IMR-90 (cell line): ENCODE data around the gene ECT2. TPM values are rescaled to one million over a fixed set of nuclear protein-coding genes. Genes with fewer than 3 reads are reported as not detected.

Source experiments
- ATAC-seq: fragments of 200-7000 bp; cut with Tn5 transposase; 2 replicates; pipeline ENCODE4 v1.9.1; 2020; ENCODE audit warnings: low read depth, mild to moderate bottlenecking, moderate library complexity
- BruUV-seq: library from RNA; stranded (reverse); fragments of 400-500 nt; replicated peaks from 2 replicates; lab custom pipeline; 2021; lab: Mats Ljungman, UMichigan
- CTCF ChIA-PET: fragments of 300-600 bp; formaldehyde crosslinking; extraction: SDS; loops from one replicate; lab custom pipeline; 2021; ENCODE audit warnings: antibody characterized with exemption; lab: Yijun Ruan, JAX
- POLR2A ChIA-PET: fragments of 300-600 bp; sonication (Branson Sonifier 250); formaldehyde crosslinking; loops from one replicate; lab custom pipeline; 2022; ENCODE audit warnings: antibody characterized with exemption; ENCODE audit not compliant: unreplicated experiment; lab: Charles Lee
- DNase-seq: peaks from one replicate; pipeline ENCODE4 v3.0.0; 2013
- H2AFZ ChIP-seq: replicated peaks from 2 replicates; pipeline ENCODE3; 2013; ENCODE audit warnings: low read length, mild to moderate bottlenecking; ENCODE audit not compliant: poor library complexity
- H2AK5ac ChIP-seq: 2 replicates; pipeline ENCODE4 v1.6.1; 2013; ENCODE audit warnings: low read depth, low read length, inconsistent platforms
- H2AK9ac ChIP-seq: replicated peaks from 2 replicates; pipeline ENCODE3; 2013; ENCODE audit warnings: mild to moderate bottlenecking, low read depth, low read length, moderate library complexity; ENCODE audit not compliant: poor library complexity
- H2BK120ac ChIP-seq: 2 replicates; pipeline ENCODE4 v1.6.1; 2013; ENCODE audit warnings: low read depth, low read length, inconsistent platforms
- H2BK15ac ChIP-seq: 3 replicates; pipeline ENCODE4 v1.6.1; 2013; ENCODE audit warnings: low read depth, low read length, inconsistent platforms
- H2BK20ac ChIP-seq: 2 replicates; pipeline ENCODE4 v1.6.1; 2013; ENCODE audit warnings: low read depth, mild to moderate bottlenecking, inconsistent platforms, low read length, moderate library complexity
- H2BK5ac ChIP-seq: 2 replicates; pipeline ENCODE4 v1.6.1; 2013; ENCODE audit warnings: mild to moderate bottlenecking, low read depth, low read length, inconsistent platforms; ENCODE audit not compliant: poor library complexity, severe bottlenecking
- H3K14ac ChIP-seq: replicated peaks from 2 replicates; pipeline ENCODE4 v1.6.1; 2013; ENCODE audit warnings: low read depth, low read length, inconsistent platforms
- H3K18ac ChIP-seq: 2 replicates; pipeline ENCODE4 v1.6.1; 2013; ENCODE audit warnings: low read depth, low read length, control low read depth
- H3K23ac ChIP-seq: 2 replicates; pipeline ENCODE4 v1.6.1; 2013; ENCODE audit warnings: low read depth, low read length, inconsistent platforms
- H3K27ac ChIP-seq: 2 replicates; pipeline ENCODE4 v1.5.1; 2013; ENCODE audit warnings: mild to moderate bottlenecking, control low read depth, low read length; ENCODE audit not compliant: insufficient read depth
- H3K27me3 ChIP-seq: 2 replicates; pipeline ENCODE4 v1.6.1; 2013; ENCODE audit warnings: low read length; ENCODE audit not compliant: control insufficient read depth, insufficient read depth
- H3K36me3 ChIP-seq: 2 replicates; pipeline ENCODE4 v1.6.1; 2013; ENCODE audit warnings: low read length, mixed read lengths; ENCODE audit not compliant: control insufficient read depth, insufficient read depth
- H3K4ac ChIP-seq: 2 replicates; pipeline ENCODE4 v1.6.1; 2013; ENCODE audit warnings: low read depth, low read length, inconsistent platforms
- H3K4me1 ChIP-seq: 2 replicates; pipeline ENCODE4 v1.6.1; 2013; ENCODE audit warnings: low read length, mixed read lengths; ENCODE audit not compliant: control insufficient read depth, insufficient read depth
- H3K4me2 ChIP-seq: 2 replicates; pipeline ENCODE4 v1.6.1; 2013; ENCODE audit warnings: low read depth, mild to moderate bottlenecking, control low read depth, low read length, moderate library complexity
- H3K4me3 ChIP-seq: 2 replicates; pipeline ENCODE4 v1.5.1; 2013; ENCODE audit warnings: low read depth, mild to moderate bottlenecking, control low read depth, low read length, moderate library complexity; ENCODE audit not compliant: insufficient read depth
- H3K56ac ChIP-seq: 2 replicates; pipeline ENCODE4 v1.6.1; 2013; ENCODE audit warnings: low read length, inconsistent platforms; ENCODE audit not compliant: insufficient read depth; ENCODE audit errors: extremely low read depth
- H3K79me1 ChIP-seq, 2 experiments: 2 replicates each; pipeline ENCODE4 v1.6.1; 2013; ENCODE audit warnings: low read length in 2 of 2, inconsistent platforms in 1 of 2, low read depth in 1 of 2
- H3K9ac ChIP-seq: 2 replicates; pipeline ENCODE4 v1.6.1; 2013; ENCODE audit warnings: low read depth, low read length, control low read depth
- H3K9me1 ChIP-seq: 2 replicates; pipeline ENCODE4 v1.6.1; 2013; ENCODE audit warnings: low read length, inconsistent platforms; ENCODE audit not compliant: insufficient read depth
- H3K9me3 ChIP-seq: 2 replicates; pipeline ENCODE4 v1.6.1; 2013; ENCODE audit warnings: low read length; ENCODE audit not compliant: control insufficient read depth, insufficient read depth
- H4K20me1 ChIP-seq: 2 replicates; pipeline ENCODE4 v1.6.1; 2013; ENCODE audit warnings: low read length, inconsistent platforms; ENCODE audit not compliant: insufficient read depth
- H4K5ac ChIP-seq: 2 replicates; pipeline ENCODE4 v1.6.1; 2013; ENCODE audit warnings: mild to moderate bottlenecking, low read depth, low read length, control low read depth
- H4K8ac ChIP-seq, 2 experiments: 2 replicates each; pipeline ENCODE4 v1.6.1; 2013; ENCODE audit warnings: low read depth in 2 of 2, low read length in 2 of 2, control low read depth in 1 of 2, inconsistent platforms in 1 of 2
- H4K91ac ChIP-seq: 2 replicates; pipeline ENCODE4 v1.6.1; 2013; ENCODE audit warnings: low read depth, low read length, inconsistent platforms; ENCODE audit not compliant: insufficient read depth
- BHLHE40 ChIP-seq: fragments of 150-350 bp; IDR thresholded peaks from 2 replicates; pipeline ENCODE4 v1.6.1; 2016; ENCODE audit warnings: mild to moderate bottlenecking, low read depth, low read length
- CEBPB ChIP-seq: IDR thresholded peaks from 2 replicates; pipeline ENCODE4 v1.6.1; 2012; ENCODE audit warnings: low read depth, low read length, improper control_type of control experiment
- CHD1 ChIP-seq: IDR thresholded peaks from 2 replicates; pipeline ENCODE4 v1.6.1; 2012; ENCODE audit warnings: low read depth, low read length, improper control_type of control experiment
- ELK1 ChIP-seq: fragments of 150-350 bp; IDR thresholded peaks from 2 replicates; pipeline ENCODE4 v1.6.1; 2016; ENCODE audit warnings: low read depth, mild to moderate bottlenecking, low read length, moderate library complexity, borderline replicate concordance
- FOS ChIP-seq: fragments of 150-350 bp; IDR thresholded peaks from 2 replicates; pipeline ENCODE4 v1.6.1; 2016; ENCODE audit warnings: low read depth, low read length
- MAFK ChIP-seq: IDR thresholded peaks from 2 replicates; pipeline ENCODE4 v1.6.1; 2012; ENCODE audit warnings: low read depth, low read length, improper control_type of control experiment
- MAZ ChIP-seq: IDR thresholded peaks from 2 replicates; pipeline ENCODE4 v1.6.1; 2012; ENCODE audit warnings: low read depth, mild to moderate bottlenecking, low read length, improper control_type of control experiment, moderate library complexity, borderline replicate concordance
- MXI1 ChIP-seq: IDR thresholded peaks from 2 replicates; pipeline ENCODE4 v1.6.1; 2012; ENCODE audit warnings: low read depth, mild to moderate bottlenecking, low read length, moderate library complexity, borderline replicate concordance
- NFE2L2 ChIP-seq: fragments of 150-350 bp; IDR thresholded peaks from 2 replicates; pipeline ENCODE4 v1.6.1; 2016; ENCODE audit warnings: low read depth, mild to moderate bottlenecking, low read length
- POLR2A ChIP-seq: IDR thresholded peaks from 2 replicates; pipeline ENCODE4 v1.6.1; 2012; ENCODE audit warnings: mild to moderate bottlenecking, low read depth, low read length
- RAD21 ChIP-seq: IDR thresholded peaks from 2 replicates; pipeline ENCODE4 v1.6.1; 2012; ENCODE audit warnings: low read length, improper control_type of control experiment
- RCOR1 ChIP-seq: IDR thresholded peaks from 2 replicates; pipeline ENCODE4 v1.6.1; 2012; ENCODE audit warnings: mild to moderate bottlenecking, low read length, improper control_type of control experiment; ENCODE audit not compliant: insufficient replicate concordance
- RFX5 ChIP-seq: IDR thresholded peaks from 2 replicates; pipeline ENCODE4 v1.8.0; 2012; ENCODE audit warnings: low read depth, mild to moderate bottlenecking, low read length, moderate library complexity
- SMC3 ChIP-seq: fragments of 150-350 bp; IDR thresholded peaks from 2 replicates; pipeline ENCODE4 v1.6.1; 2016; ENCODE audit warnings: low read depth, mild to moderate bottlenecking, antibody characterized with exemption, low read length, moderate library complexity
- WGBS, 2 experiments: methylation state at CpG; one replicate each; pipeline versions ENCODE4 v1.1.5 to v1.1.7; 2013; ENCODE audit warnings: missing lambda C conversion rate in 2 of 2; ENCODE audit not compliant: insufficient read length in 1 of 2; ENCODE audit errors: extremely low coverage in 2 of 2; 5-methylcytosine and 5-hydroxymethylcytosine counted together
- dilution Hi-C: fragments of 300-500 bp; cut with HindIII; formaldehyde crosslinking; loops from one replicate; pipeline ENCODE4 v1.14.3; 2018; ENCODE audit warnings: low sequenced_read_pairs; ENCODE audit not compliant: unreplicated experiment
- in situ Hi-C: fragments of 300-500 bp; cut with MboI; formaldehyde crosslinking; loops from 3 replicates; pipeline ENCODE4 v1.14.3; 2019; ENCODE audit warnings: low sequenced_read_pairs, inconsistent platforms, mixed read lengths
- intact Hi-C: fragments of 100-400 bp; cut with micrococcal nuclease; formaldehyde crosslinking; loops from 2 replicates; pipeline ENCODE4 v1.10.0; 2022
- polyA plus RNA-seq, 3 experiments: library from polyadenylated mRNA; depleted of rRNA; stranded (reverse); fragments of >200 nt; gene quantifications; 2 replicates each; pipeline ENCODE4 v1.2.3, GENCODE V29; 2012; ENCODE audit warnings: low replicate concordance in 1 of 3
- total RNA-seq: library from RNA; depleted of rRNA; stranded (reverse); fragments of >200 nt; gene quantifications from 2 replicates; pipeline ENCODE4 v1.2.3, GENCODE V29; 2012
- TF ChIP-seq, protein P1 (sequence below): conservative IDR thresholded peaks from 2 replicates; pipeline ENCODE4 v1.5.1; 2012; ENCODE audit warnings: mild to moderate bottlenecking, low read depth, low read length, improper control_type of control experiment

The ECT2 gene
- total and polyA plus RNA-seq, 2 of the 4 experiments (the other 2 are of a cell fraction) = 18.1 to 37.8 TPM

DNA sequence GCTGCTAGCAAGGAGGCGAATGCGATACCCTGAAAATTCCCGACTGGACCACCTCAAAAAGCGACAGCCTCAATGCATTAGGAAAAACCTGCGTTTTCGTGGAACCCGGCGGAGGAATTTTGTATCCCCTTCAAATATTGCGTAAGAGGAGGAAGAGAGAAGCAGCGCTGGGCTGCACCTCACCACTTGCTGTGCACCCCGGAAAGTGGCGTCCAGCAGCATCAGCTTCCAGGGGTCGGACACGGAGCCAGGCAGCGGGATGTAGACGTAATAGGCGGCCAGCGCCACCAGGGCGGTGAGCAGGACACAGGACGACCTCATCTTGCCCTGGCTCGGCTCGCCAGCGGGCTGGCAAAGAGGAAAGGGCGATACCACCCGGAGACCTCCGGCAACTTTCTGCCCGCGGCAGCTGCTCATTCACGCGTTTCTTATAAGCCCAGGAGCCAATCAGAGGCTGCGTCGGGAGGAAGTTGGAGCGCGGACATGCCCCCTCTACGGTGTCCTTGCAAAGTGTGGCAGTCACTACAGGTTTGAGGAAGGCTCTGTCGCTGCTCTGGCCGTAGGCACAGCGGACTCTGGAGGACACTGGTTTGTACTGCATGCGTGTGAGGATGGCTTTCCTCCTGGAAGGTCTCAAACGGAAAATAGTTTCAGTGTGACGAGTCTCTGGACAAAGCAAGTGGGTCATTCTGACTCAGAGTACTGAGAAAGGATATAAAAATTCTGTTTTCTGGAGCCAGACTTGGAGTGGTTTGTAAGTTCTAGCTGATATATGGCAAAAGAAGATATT, 39.7 kb upstream of the ECT2 start, which contains the start of gene NCEH1:
NCEH1 (minus strand) TSS at position 404 of the 790 bp plus-strand sequence; CDS start at position 321, 83 bp downstream.
- Histone ChIP-seq H2BK120ac (peak within 1 kb of the TSS; percentile 95), H3K23ac (peak within 1 kb of the TSS; percentile 81), H2AFZ (peak within 1 kb of the TSS; percentile 99), H2BK20ac (peak within 1 kb of the TSS; percentile 95), H3K18ac (peak within 1 kb of the TSS; percentile 58), H2AK9ac (peak within 1 kb of the TSS; percentile 96), H2BK15ac (peak within 1 kb of the TSS; percentile 85; the same call in 1 of the 3 replicates), H3K4me2 (peak within 1 kb of the TSS; percentile 97), H3K56ac (peak within 1 kb of the TSS; percentile 83), H3K27ac (peak within 1 kb of the TSS; percentile 88), H3K36me3 (no peaks in the 10 kb centered on the region), H4K8ac (peak within 1 kb of the TSS; percentile 22 to 78; a peak in 3 of 4 replicates), H4K5ac (peak within 1 kb of the TSS; percentile 52), H3K27me3 (no peaks in the 10 kb centered on the region), H3K4me3 (peak within 1 kb of the TSS; percentile 77), H3K79me1 (peaks cover 11 to 38% of the 10 kb centered on the region in 2 experiments; a peak in 3 of 4 replicates), H4K20me1 (no peaks in the 10 kb centered on the region; the same call in 1 of the 2 replicates), H3K14ac (peak within 1 kb of the TSS; percentile 93), H4K91ac (peak within 1 kb of the TSS; percentile 85), H3K9ac (peak within 1 kb of the TSS; percentile 79), H2AK5ac (peak within 1 kb of the TSS; percentile 72), H3K4me1 (peaks cover 8% of the 10 kb centered on the region), H3K9me3 (no peaks in the 10 kb centered on the region), H2BK5ac (peak within 1 kb of the TSS; percentile 98), H3K4ac (peak within 1 kb of the TSS; percentile 90), H3K9me1 (0 out of 2 replicates have a peak, but pooled peaks cover 3% of the 10 kb centered on the region)
- CTCF ChIA-PET = interaction anchor here (0.6 to 2.7 kb wide), 13 partner anchors 10 to 354 kb away, joined by 3 to 18 read pairs (median 4); partner anchors contain the start of gene ECT2
- ATAC-seq (peak; percentile 95), DNase-seq (peak; percentile 99)
- BruUV-seq = TSS peak; percentile 85
- 1% methylated on average over 21 of the region's 41 CpGs; no CpG with 5 or more reads in 1 of the 2 experiments for WGBS, 2 experiments
- intact Hi-C loops = loop anchor here (1.0 kb wide), 2 partner anchors 38 to 39 kb away; partner anchors contain the start of gene ECT2
- dilution Hi-C loops = no loop called here
- POLR2A ChIA-PET = no interaction called here
- in situ Hi-C loops = no loop called here
- TF ChIP-seq RCOR1 = no peak
- TF ChIP-seq MAZ = peak; percentile 72
- 0 out of 2 replicates have a peak, but pooled peaks have one; percentile 10 for TF ChIP-seq MAFK
- 0 out of 2 replicates have a peak, but pooled peaks have one; percentile 37 for TF ChIP-seq MXI1
- TF ChIP-seq NFE2L2 = peak; percentile 44; the same call in 1 of the 2 replicates
- TF ChIP-seq ELK1 = no peak
- peak; percentile 79 for TF ChIP-seq RAD21
- peak; percentile 88 for TF ChIP-seq FOS
- TF ChIP-seq RFX5 = no peak
- TF ChIP-seq POLR2A = peak; percentile 97
- TF ChIP-seq BHLHE40 = no peak
- TF ChIP-seq SMC3 = peak; percentile 57
- TF ChIP-seq CEBPB = peak; percentile 98
- TF ChIP-seq, protein P1, sequence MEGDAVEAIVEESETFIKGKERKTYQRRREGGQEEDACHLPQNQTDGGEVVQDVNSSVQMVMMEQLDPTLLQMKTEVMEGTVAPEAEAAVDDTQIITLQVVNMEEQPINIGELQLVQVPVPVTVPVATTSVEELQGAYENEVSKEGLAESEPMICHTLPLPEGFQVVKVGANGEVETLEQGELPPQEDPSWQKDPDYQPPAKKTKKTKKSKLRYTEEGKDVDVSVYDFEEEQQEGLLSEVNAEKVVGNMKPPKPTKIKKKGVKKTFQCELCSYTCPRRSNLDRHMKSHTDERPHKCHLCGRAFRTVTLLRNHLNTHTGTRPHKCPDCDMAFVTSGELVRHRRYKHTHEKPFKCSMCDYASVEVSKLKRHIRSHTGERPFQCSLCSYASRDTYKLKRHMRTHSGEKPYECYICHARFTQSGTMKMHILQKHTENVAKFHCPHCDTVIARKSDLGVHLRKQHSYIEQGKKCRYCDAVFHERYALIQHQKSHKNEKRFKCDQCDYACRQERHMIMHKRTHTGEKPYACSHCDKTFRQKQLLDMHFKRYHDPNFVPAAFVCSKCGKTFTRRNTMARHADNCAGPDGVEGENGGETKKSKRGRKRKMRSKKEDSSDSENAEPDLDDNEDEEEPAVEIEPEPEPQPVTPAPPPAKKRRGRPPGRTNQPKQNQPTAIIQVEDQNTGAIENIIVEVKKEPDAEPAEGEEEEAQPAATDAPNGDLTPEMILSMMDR = peak; percentile 93
- TF ChIP-seq CHD1 = peak; percentile 83; the same call in 1 of the 2 replicates
